ENCODE measurements around the gene EDIL3.
A peak's percentile ranks its signal among the peaks of the same experiment; 100 is the strongest.
"Not testable (repeated sequence)": the region's sequence is repeated elsewhere in the genome, so short reads cannot be mapped to it uniquely, and the experiment has no call there.

Gene EDIL3

DNA sequence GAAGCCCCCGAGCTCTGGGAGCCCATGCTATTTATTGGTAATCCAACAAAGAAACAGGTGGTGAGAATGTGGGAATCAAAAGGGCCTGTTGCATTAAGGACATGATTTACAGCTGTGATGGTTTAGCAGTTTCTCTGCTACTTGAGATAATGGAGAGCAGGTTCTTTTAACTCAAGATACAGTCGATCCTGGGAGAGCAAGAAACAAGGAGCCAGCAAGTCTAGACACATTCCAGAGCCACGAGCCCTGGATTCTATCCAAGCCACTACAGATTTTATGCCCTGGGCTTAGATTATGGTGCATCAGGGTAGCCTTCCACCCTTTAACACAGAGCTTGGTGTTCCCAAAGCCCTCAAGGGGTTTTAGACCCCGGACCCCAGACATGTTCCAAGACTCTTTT, 87.0 kb downstream of the EDIL3 start:
- DNase-seq: not testable (repeated sequence)

DNA sequence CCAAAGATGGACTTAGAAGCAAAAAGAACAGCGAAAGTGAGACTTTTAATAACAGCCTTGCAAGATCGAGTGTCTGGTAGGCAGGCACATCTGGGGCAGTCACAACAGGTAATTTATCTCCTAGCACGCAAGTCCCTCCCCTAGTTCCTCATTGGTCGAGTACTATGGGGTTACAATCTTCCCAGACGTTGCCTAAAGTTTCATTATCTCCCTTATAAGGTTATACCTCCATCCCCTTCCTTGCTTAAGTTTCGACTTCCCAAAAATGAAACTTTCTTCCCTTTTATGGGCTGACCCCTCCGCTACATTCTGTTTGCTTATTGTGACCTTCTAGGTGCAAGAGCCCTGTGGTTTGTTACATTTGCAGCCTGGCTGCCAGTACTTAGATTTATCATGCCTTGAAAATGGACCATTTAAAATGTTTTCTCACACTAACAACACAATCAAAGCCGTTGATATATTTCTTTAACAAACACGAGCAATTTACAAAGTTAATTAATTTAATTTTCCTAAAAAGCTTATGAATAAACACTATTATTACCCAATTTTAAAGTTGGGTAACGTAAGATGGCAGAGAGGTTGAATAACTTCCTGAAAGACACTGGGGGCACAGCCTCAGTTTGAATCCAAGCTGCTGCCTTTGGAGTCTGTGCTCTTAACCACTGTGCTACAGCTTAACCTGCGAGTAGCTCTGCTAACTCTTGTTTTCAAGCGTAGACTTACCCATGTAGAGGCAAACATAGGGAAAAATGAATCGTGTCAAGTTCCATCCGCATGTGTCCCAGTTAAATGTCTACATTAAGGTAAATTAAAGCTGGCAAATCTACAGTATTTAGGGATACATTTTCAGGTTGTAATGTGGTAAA, 91.7 kb downstream of the EDIL3 start:
- DNase-seq: no peak

DNA sequence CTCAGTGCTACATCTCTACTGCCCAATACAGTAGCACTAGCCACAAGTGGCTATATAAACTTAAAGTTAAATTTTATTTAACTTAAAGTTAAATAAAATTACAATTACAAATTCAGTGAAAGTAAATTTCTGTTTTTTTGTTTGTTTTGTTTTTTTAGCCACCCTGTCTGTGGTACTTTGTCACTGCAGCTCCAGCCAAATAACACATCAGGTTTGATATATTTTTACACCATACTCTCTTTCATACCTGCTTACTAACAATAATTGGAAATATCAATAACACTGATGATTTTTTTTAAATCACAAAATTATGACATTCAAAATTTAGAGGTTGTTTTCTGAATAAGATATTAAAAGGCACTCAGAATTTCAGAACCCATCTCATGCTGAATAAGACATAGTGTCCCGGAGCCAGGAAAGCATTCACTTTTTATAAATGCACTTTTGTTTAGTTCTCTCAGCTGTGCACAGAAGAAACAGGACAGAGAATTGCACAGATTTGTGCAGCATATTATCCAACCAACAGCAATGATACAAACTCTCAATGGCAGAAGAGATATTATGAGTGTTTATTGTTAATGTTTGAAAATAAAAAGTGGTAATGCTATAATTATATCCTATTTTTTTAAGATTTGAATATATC, 92.6 kb downstream of the EDIL3 start:
- no peak for DNase-seq

DNA sequence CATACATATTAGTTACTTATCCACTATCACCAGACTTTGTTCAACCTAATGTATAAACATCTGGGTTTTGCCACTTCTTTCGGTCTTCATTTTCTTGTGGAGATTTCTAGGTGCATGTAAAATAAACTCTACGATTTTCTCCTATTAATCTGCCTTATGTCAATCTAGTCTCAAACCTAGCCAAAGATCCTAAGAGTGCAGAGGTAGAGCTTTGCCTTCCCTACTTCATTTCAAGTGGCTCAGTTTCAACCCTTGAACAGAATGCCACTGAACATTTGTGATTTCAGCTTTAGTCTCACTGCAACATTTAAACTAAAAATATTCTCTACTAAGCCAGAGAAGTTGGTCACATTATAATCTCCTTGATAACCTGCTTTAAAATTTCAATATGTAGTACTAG, 94.0 kb downstream of the EDIL3 start:
- no peak for DNase-seq

DNA sequence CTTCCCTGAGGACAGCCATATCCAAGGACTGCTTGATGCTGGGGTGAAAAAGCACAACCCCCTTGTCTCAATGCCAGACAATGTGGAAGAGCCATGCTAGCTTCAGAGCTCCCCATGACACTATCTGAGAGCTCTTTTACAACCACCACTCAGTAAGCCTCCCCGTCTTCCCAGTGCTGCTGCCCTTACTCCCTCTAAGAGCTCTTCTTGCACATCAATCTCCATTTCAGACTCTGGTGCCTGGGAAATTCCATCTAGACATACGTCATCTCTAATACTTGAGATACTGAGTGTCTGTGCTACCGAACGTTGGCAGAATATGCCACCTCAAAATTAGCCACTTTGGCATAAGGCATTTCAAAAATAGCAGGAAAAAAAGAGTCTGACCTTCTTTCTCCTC, 94.5 kb downstream of the EDIL3 start:
- no peak for DNase-seq

DNA sequence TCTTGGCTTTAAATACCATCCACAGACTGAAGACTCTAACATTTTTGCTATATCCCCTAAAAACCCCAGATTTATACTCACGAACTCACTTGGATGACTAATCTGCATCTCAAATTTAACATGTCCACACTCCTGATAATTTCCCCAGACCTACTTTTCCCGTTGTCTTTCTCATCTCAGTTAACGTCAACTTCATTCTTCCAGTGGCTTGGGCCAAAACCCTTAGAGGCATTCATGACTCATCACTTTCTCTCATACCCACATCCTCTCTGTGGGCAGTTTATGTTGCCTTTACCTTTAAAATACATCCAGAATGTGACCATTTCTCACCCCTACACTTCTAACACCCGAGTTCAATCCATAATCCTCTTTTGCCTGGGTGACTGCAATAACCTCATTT, 96.7 kb downstream of the EDIL3 start:
- DNase-seq: no peak

DNA sequence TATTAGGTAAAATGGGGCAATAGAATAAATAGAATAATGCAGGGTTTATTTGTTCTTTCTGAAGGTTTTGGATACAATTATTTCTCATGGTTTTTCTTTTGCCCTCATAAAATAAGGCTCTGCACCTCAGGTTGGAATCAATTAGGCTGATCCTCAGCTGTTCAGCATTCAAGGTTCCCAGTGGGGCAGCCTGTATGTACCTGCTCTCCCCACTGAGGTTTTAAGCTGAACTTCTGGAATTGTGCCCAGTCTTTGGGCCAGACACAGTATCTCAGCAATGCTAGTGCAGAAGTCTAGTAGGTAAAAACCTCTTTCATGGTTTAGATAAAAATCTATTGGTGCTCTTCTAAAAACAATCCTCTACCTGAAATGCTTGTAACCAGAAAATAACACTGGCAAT, 98.0 kb downstream of the EDIL3 start:
- DNase-seq: no peak

DNA sequence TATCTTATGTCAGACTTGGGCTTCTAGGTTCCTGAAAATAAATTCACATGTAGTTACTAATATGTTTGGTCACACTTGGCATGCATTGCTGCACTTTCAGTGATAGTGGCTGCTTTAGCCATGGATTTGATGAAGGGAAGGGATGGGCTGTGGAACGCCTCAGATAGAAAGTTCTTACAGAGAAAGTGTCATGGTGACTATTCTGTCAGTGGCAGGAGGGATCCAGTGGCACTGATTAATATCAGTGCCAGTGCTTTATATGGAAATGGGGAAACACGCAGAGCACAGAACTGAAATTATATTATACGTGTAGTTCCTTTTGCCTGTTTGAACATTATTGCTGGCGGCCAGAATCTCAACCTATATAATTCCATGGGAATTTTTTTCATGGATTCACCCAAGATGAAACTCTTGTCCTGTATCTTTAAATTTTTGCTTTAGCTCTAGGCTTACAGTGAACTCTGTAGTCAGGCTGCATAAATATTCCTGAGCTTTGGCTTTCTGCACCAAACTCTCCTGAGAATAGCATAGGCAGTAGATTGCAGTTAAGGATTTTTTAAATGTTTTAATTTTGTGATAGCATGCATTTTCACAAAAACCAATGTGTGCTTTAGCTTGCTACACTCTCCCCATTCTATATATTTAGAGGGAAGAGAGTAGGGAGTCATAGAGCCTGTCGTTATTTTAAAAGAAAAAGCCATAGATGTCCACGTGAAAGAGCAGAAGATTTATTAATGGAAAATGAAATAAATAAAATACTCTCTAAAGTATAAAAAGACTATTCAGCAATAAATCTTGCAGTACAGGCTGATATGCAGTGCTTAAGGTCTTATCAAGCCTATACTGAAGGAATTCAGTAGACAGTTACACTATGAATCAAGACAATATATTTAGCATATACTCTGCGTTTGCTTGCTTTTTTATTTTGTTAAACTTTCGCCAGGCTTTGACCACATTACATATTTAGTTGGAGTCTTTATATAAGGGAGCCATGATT, 98.7 kb downstream of the EDIL3 start:
- no peak for DNase-seq

DNA sequence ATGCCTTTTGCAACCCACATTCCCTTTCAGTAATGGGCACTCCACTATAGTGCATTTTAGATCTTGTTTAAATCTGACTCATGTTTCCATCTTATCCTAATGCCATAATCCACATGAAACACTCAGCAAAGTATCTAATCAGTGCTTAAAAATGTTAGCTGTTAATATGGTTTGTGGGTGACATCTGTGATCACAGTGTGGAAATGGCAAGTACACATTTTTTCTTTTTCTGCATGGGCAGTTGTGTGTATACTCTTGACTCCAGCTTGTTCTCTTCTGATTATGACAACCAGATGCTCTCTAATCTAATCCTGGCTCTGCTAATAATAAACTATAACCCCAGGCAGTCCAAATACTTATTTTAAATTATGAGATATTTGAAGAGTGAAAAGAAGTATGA, 103.3 kb downstream of the EDIL3 start:
- no peak for DNase-seq

DNA sequence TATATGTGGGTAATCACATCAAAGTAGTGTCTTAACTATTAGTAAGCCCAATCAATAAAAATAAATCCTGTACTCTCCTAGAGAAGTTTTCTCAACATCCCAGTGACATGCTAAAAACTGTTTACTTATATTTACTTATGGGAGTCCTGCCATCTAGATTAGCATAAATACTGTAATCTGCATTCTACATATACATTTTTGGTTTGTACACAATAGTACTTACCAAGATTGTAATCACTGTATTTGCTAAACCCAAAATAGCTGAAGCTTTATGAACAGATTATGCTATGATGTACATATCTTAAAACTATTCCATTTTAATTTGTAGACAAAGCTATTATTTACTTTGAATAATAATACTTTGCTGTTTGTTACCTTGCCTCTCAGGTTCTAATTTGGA, 105.4 kb downstream of the EDIL3 start:
- no peak for DNase-seq

DNA sequence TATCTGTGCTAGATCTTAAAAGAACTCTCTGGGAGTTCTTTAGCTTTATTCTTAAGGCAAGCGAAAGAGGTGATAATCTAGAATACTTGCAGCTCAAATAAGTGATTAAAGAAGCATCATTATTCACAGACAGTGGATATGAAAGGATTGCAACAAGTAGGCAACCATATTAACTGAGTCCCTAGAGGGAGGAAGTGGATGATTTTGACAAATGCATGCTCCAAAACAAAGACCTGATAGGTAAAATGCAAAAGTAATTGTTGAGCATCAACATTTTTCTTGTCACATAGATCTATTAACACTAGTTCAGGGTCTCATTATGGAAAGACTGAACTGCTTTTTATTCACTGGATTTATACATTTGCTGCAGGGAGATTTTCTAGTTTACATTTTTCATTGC, 109.1 kb downstream of the EDIL3 start:
- DNase-seq: no peak

DNA sequence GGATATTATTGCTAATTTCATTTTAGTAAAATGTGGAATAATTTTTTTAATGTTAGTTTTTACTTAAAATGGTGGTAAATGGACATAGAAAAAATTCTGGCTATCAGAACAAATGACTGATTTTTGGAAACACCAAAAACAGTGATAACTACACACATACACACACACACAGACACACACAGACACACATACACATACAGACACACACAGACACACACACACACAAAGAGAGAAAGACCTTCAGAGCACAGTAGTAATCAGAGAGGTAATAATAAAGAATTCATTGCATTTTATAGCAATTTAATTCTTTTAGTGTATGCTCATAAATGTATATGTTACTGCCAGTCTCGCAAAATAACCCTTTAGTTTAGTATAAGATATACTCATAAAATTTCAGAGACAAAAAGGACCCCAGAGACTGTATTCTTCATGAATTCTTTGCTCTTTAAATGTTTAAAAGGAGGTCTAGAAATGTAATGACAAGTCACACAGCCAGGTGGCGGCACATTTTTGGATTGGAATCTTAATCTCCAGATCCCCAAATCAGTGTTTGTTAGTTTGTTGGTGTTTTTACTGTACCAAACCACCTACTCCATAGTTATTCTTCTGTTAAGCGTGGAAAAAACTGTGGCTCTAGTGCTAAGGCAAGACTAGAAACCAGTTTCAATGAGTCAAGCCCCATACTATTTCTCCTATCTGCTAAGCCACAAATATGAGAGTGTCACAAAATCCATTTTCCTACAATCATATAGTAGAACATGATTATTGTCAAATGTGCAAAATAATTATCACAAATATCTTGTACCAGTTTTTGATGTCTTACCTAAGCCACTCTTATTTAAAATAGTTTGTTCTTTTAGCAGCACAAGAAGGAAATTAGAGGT, 109.9 kb downstream of the EDIL3 start:
- DNase-seq: peak; percentile 31

DNA sequence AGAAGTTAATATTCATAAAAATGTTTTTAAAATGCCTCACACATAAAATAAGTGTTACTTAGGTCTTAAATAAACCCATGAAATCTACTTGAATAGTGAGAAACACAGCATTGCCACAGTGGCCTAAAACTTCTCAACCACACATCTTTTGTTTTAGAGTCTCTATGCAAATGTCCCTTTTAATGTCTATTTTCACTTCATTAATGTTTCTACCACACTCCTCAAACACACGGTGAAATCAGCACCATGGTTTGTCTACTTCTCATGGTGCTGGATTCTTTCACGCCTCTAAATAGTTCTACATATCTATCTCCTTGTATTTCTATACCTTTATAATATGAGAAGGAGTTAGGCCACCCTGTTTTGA, 111.2 kb downstream of the EDIL3 start:
- DNase-seq: no peak

DNA sequence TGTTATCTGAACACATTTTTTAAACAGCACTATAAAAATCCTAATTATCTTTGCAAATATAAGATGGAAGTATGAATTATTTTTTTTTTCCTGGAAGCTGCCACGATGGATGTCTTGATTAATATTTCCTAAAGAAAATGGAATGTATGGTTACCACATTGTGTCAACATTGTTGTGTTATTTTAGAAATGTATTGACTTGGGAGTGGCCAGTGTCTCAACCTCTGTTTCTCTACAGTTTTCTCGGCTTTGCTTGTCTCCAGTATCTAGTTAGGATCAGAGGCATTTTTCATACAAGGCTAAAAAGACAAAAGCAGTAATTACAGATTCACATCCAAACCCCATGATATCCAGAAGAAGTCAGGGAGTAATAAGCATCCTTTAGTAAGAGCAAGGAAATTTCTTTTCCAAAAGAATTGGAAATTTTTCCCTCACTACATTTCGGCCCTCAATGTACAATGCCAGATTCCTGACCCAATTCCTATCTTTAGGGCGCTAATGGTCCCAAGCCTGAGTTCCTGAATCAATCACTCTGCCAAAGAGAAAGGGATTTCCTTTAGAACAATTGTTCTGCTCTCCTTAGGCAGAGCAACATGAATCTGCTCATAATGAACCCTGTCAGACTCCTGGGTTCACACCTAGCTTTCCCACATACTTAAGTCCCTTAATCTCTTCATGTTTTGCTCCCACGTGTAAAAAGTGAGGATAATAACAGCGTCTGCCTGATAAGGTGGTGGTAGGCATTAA, 111.7 kb downstream of the EDIL3 start:
- no peak for DNase-seq

DNA sequence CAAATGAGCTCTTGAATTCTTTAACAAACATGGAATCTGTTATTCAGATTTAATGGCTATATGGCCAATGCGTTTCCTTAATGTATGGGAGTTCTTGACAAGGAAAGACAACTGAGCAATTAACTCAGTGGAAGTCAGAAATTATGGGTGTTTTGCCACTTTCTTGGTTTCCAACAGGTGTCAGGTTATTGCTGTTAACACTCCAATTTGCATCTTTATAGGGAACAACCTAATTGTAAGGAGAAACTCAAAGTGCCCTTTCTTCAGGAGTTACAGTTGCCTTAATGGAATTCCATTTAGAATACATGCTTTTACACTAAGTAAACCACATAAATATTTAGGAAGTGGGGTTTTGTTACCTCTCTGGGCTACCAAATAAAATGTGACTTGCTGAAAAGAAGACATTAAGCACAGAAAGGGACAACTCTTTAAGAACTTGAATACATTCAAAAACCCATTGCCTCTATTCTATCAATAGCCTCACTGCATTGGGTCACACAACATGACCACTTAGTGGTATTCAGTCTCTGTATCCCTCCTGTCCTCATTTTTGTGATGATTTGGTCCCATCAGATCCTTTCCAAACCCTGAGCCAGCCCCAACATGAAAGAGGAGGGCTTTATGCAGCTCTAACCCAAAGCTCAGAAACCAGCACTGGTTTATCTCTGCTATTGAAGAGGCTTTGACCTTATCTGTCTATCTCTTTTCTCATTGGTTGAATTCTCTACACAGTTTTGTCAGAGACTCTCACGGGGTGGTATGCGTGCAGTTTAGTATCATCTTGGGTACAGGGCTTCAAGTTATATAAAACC, 118.7 kb downstream of the EDIL3 start:
- DNase-seq: no peak

DNA sequence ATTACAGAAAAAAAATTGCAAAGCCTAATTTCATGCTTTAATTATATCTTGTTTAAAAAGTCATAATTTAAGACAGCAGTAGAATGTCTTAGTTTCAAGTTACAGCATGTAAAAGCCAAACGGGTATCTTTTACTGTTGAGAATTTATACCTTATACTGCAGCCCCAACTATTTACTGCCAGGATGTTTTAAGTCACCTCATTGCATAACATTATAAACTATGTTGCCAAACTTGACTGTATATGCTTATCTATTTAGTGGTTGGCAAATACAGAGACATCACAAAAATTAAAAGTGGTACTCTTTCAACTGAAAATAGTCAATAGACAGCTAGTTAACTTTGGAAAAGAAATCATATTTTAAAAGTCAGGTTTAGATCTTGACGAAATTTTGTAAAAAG, 119.5 kb downstream of the EDIL3 start:
- no peak for DNase-seq

DNA sequence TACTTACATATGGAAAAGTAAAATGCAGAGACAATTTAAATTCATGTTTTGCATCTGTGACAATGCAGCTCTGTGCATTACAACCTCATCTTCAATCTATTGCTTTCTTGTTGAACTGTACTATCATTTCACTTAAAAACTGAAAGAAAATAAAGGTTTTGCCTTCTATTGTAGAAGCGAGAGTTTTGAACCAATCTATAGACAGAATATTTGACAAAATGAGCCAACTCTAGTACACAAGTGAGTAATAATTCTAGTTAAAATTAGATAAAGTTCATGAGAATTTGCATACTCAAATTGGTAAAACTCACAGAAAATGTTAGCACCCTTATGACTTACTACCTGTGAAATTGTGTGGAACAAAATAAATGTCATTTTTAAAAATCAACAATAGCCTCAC, 123.7 kb downstream of the EDIL3 start:
- no peak for DNase-seq

DNA sequence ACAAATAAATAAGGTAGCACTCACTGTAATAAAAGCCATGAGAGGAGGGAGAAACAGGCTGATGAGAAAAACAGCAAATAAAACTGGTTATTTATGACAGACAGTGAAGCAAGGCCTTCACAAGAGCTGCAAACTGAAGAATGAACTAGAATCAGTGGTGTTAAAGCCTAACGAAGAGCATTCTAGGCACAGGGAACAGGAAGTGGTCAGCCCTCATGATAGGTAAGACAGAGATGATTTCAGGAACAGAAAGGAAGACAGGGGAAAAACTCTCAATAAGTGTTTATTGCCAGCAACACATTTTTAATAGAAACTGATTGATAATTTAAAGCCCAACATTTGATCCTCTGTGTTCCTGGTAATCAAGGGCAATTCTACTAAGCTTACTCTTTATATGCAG, 124.5 kb downstream of the EDIL3 start:
- DNase-seq: no peak

DNA sequence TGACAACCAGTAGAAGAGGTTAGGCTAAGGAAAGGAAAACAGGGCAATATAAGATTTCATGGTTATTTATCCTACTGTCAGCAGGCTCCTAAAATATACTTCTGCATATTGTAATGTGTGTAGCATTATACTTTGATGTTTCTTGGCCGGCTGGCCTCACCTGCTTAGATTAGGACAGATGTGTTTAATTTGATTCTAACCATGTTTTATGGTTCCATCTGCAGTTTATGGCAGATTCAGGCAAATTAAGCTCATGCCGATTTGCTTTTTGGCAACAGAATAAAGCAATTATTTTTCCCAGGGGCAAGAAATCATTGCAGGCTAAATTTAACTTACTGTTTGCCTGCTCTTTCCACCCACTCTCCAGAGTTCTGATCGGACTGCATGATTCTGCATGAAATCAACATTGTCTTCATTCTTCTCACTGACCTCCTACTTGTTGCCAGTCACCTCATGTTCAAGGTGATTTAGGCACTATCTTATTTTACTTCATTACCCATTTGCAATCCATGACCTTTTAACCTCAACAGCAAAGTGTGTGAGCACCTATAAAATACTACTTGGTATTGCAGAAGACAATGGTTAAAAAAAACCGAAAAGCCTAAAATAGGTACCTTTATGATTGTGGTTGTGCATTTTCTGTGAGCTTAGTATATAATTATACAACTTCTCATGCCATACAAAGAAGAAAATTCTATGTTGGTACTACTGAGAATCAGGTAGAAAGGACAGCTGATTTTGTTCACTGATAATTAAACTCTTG, 125.2 kb downstream of the EDIL3 start:
- DNase-seq: no peak

DNA sequence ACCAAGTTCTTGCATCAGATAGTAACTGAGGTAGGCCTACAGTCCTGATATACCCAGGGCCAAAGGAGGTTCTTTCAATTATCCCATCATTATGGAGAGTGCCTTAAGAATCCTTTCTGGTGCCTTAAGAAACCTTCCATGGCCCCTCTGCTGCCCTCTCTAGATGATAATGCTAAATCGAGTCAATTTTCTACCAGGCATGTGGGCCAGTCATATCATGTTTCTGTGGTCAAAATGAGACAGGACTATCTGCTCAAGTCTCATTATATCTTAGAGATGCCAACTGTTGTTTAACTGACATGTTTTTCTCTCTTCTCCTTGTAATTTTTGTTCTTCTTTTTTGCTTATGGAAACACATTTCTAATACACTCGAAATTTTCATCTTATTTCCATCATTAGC, 127.6 kb downstream of the EDIL3 start:
- DNase-seq: no peak
